ENCODE results near the gene IMMT.

DNA sequence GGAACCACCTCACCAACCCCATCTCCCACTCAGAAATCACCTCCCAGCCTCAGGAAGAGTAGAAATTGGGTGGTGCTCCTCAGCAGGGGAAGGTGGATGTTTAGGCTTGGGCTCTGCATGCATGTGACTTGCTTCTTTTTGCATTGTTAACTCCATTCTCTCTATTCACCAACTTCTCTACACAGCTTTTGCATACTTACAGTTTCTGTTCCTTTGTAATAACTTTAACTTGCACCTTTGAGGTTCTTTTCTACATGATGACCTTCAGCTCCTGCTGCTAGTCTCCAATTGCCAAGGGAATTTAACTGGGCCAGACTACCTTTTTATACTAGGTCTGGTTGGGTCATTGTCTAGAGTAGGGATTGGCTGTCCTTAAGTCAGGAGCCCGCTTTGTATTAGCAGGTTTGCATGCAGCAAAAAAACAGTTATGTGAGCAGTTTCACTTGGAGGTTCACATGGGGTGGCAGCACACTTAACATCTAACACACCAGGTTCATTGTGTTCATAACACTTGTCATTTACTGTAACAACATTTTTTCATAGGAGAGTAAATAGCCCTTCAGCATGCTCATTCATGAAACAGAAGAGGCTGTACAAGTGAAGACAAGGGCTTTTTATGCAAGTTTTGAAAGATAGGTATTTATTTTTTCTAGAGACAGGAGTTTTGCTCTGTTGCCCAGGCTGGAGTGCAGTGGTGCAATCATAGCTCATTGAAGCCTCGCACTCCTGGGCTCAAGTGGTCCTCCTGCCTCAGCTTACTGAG is 16.0 kb upstream of the IMMT start:
- no peak for TF ChIP-seq EZH2 (IDR thresholded peaks at IDR 0.05; ENCODE audit: low read length)
- TF ChIP-seq, protein P1, sequence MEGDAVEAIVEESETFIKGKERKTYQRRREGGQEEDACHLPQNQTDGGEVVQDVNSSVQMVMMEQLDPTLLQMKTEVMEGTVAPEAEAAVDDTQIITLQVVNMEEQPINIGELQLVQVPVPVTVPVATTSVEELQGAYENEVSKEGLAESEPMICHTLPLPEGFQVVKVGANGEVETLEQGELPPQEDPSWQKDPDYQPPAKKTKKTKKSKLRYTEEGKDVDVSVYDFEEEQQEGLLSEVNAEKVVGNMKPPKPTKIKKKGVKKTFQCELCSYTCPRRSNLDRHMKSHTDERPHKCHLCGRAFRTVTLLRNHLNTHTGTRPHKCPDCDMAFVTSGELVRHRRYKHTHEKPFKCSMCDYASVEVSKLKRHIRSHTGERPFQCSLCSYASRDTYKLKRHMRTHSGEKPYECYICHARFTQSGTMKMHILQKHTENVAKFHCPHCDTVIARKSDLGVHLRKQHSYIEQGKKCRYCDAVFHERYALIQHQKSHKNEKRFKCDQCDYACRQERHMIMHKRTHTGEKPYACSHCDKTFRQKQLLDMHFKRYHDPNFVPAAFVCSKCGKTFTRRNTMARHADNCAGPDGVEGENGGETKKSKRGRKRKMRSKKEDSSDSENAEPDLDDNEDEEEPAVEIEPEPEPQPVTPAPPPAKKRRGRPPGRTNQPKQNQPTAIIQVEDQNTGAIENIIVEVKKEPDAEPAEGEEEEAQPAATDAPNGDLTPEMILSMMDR (optimal IDR thresholded peaks at IDR 0.05 in 1 of 3, IDR thresholded peaks at IDR 0.05 in 1 of 3, conservative IDR thresholded peaks at IDR 0.05 in 1 of 3; ENCODE audit: extremely low read depth in 1 of 3, insufficient read depth in 2 of 3, low read length in 3 of 3) = no peak
